Psoas muscle (tissue), 8 donors: ENCODE measurements around the gene NUP210. TPM values are rescaled to one million over a fixed set of nuclear protein-coding genes. Genes with fewer than 3 reads are reported as not detected.
"Not testable (repeated sequence)": the region's sequence is repeated elsewhere in the genome, so short reads cannot be mapped to it uniquely, and the experiment has no call there.

Source experiments
- ATAC-seq, 4 donors: fragments of 200-7000 bp; cut with Tn5 transposase; one replicate each; pipeline ENCODE4 v1.9.1; 2020; ENCODE audit warnings: moderate library complexity in 3 of 4, mild to moderate bottlenecking in 2 of 4
- DNase-seq, 2 donors: peaks; one replicate each; pipeline ENCODE4 v3.0.0-alpha.2; 2020
- H3K27ac ChIP-seq: fragments of 200-600 bp; one replicate; pipeline ENCODE4 v1.8.0; 2022
- H3K27me3 ChIP-seq, 3 donors: fragments of 200-600 bp in 1 of 3; one replicate each; pipeline versions ENCODE4 v1.6.1 to v1.8.0; 2013 to 2022; ENCODE audit warnings: low read length in 2 of 3, mild to moderate bottlenecking in 2 of 3, moderate library complexity in 1 of 3; ENCODE audit not compliant: insufficient read depth in 3 of 3
- H3K36me3 ChIP-seq, 2 donors: fragments of 200-600 bp in 1 of 2; one replicate each; pipeline versions ENCODE4 v1.6.1 to v1.8.0; 2013 to 2022; ENCODE audit warnings: low read depth in 1 of 2, mild to moderate bottlenecking in 1 of 2, moderate library complexity in 1 of 2; ENCODE audit not compliant: insufficient read depth in 1 of 2
- H3K4me1 ChIP-seq: fragments of 200-600 bp; one replicate; pipeline ENCODE4 v1.8.0; 2022
- H3K4me3 ChIP-seq: fragments of 200-600 bp; one replicate; pipeline ENCODE4 v1.8.0; 2022; ENCODE audit warnings: mild to moderate bottlenecking
- H3K9me3 ChIP-seq: fragments of 200-600 bp; one replicate; pipeline ENCODE4 v1.8.0; 2022
- WGBS, 3 donors: extraction: QIAGEN DNeasy Blood & Tissue Kit; methylation state at CpG; one replicate each; pipeline versions ENCODE4 v1.1.6 to v1.1.7; 2013; 5-methylcytosine and 5-hydroxymethylcytosine counted together
- intact Hi-C, 2 donors: fragments of 100-400 bp; cut with DNase I; formaldehyde crosslinking; loops; one replicate each; pipeline versions ENCODE4 v1.11.0 to v1.14.2; 2022
- polyA plus RNA-seq, 3 donors: library from polyadenylated mRNA; stranded (reverse); fragments of 200-250 nt; gene quantifications; one replicate each; pipeline ENCODE4 v1.2.3, GENCODE V29; 2013
- total RNA-seq, 4 donors: library from RNA; stranded (reverse); fragmentation: NEBNext Ultra II Directional in 2 of 4; extraction: Animal tissue kit (Norgen Biotek cat#: 25700) in 2 of 4; gene quantifications; one replicate each; pipeline versions ENCODE4 v1.2.1 to v1.2.4, GENCODE V29; 2021 to 2023
- TF ChIP-seq, protein P1 (sequence below): fragments of 200-600 bp; IDR thresholded peaks from one replicate; pipeline ENCODE4 v1.8.0; 2022; ENCODE audit warnings: antibody characterized with exemption
- donor health status: healthy with polysubstance abuse.
- donor health status: DM: no; HTN: no; CAD: no; lungs with moderate emphysema.
- donor health status: Bipolar disorder and iron deficiency.
- donor health status: healthy.
- donor health status: DM: yes; HTN: yes; CAD: no.
- donor health status: DM: no; HTN: no; CAD: no.
- donor health status: DM: no; HTN: no; CAD: no.
- donor health status: DM: yes; HTN: yes; CAD: no.

NUP210 gene
- total and polyA plus RNA-seq, 7 donors: 0.29 to 8.0 (median 2.1) TPM

DNA sequence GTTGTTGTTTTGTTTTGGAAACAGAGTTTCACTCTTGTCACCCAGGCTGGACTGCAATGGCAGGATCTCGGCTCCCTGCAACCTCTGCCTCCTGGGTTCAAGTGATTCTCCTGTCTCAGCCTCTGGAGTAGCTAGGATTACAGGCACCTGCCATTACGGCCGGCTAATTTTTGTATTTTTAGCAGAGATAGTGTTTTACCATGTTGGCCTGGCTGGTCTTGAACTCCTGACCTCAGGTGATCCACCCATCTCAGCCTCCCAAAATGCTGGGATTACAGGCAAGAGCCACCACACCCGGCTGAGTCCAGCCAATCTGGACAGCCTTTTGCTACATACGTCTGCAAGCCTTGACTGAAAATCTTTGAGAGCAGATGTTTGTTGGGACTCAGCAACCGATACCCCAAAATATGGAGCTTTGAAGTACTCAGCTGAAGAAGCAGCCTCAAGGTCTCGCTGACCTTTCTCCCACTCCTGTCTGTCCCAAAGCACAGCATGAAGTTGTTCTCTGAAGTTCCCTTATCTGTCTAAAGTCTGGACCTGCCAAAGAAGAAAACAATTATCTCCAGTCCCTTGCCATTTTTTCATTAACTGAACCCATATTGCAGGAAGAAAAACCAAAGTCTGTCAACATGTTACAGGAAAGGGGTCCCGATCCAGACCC lies 9.6 kb upstream of the NUP210 start:
- no peak for ATAC-seq
- Histone ChIP-seq H3K4me3 (no peak overlapping the region), H3K9me3 (no peaks in the 10 kb centered on the region), H3K36me3 (no peaks in the 10 kb centered on the region), H3K4me1 (peaks cover 8% of the 10 kb centered on the region), H3K27ac (no peak overlapping the region), H3K27me3 (no peaks in the 10 kb centered on the region)
- intact Hi-C loops: no loop called here
- no peak for DNase-seq
- 66 to 77% (median 66%) methylated on average over 8 of the region's 8 CpGs for WGBS, 3 donors
- TF ChIP-seq, protein P1, sequence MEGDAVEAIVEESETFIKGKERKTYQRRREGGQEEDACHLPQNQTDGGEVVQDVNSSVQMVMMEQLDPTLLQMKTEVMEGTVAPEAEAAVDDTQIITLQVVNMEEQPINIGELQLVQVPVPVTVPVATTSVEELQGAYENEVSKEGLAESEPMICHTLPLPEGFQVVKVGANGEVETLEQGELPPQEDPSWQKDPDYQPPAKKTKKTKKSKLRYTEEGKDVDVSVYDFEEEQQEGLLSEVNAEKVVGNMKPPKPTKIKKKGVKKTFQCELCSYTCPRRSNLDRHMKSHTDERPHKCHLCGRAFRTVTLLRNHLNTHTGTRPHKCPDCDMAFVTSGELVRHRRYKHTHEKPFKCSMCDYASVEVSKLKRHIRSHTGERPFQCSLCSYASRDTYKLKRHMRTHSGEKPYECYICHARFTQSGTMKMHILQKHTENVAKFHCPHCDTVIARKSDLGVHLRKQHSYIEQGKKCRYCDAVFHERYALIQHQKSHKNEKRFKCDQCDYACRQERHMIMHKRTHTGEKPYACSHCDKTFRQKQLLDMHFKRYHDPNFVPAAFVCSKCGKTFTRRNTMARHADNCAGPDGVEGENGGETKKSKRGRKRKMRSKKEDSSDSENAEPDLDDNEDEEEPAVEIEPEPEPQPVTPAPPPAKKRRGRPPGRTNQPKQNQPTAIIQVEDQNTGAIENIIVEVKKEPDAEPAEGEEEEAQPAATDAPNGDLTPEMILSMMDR: no peak

DNA sequence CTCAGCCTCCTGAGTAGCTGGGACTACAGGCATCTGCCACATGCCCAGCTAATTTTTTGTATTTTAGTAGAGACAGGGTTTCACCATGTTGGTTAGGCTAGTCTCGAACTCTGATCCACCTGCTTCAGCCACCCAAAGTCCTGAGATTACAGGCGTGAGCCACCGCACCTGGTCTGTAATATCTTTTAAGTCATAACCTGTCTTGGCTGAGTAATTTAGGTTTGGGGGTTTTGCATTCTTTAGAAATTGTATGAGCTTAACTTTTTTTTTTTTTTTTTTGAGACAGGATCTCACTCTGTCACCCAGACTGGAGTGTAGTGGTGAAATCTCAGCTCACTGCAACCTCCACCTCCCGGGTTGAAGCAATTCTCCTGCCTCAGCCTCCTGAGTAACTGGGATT lies 8.6 kb upstream of the NUP210 start:
- H3K4me1 ChIP-seq, ATAC-seq, H3K27ac ChIP-seq, intact Hi-C loops, H3K36me3 ChIP-seq, H3K9me3 ChIP-seq, H3K27me3 ChIP-seq, H3K4me3 ChIP-seq, DNase-seq: not testable (repeated sequence)
- 67 to 91% (median 78%) methylated on average over 4 of the region's 4 CpGs for WGBS, 3 donors

DNA sequence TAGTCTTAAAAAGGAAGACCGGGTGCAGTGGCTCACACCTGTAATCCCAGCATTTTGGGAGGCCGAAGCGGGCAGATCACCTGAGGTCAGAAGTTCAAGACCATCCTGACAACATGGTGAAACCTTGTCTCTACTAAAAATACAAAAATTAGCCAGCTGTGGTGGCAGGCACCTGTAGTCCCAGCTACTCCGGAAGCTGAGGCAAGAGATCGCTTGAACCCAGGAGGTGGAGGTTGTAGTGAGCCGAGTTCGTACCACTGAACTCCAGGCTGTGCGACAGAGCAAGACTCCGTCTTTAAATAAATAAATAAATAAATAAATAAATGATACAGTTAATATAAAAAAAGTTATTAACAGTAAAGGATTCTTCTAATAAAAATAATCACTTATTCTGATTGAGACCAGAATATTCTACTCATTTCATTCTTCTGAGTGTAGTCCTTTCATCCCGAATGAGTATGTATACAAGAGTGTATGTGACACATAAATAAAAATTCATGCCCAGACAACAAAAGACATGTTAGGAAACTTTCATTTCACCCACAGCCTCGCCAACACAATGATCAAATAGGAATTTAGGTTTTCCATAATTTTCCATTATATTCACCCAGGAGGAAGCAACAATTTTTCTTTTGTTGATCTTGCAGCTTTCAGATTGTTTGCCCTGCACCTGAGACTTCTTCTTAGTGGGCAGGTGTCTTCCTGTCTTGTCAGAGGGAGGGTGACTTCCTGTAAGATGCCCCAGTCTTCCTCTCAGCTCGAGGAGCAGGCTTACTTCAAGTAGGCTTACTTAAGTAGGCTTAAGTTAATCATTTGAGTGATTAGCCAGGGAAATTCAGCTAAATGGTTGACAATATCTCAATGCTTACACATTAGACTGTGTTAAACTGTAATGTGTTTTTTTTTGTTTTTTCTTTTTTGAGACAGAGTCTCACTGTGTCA lies 7.8 kb upstream of the NUP210 start:
- H3K36me3 ChIP-seq: no peaks in the 10 kb centered on the region
- no peaks in the 10 kb centered on the region for H3K9me3 ChIP-seq
- TF ChIP-seq, protein P1: no peak
- H3K4me3 ChIP-seq: no peak overlapping the region
- 90 to 92% (median 91%) methylated on average over 12 of the region's 12 CpGs for WGBS, 3 donors
- H3K4me1 ChIP-seq: peaks cover 8% of the 10 kb centered on the region
- ATAC-seq: no peak
- intact Hi-C loops: no loop called here
- DNase-seq: no peak
- no peak overlapping the region for H3K27ac ChIP-seq
- H3K27me3 ChIP-seq: no peaks in the 10 kb centered on the region

DNA sequence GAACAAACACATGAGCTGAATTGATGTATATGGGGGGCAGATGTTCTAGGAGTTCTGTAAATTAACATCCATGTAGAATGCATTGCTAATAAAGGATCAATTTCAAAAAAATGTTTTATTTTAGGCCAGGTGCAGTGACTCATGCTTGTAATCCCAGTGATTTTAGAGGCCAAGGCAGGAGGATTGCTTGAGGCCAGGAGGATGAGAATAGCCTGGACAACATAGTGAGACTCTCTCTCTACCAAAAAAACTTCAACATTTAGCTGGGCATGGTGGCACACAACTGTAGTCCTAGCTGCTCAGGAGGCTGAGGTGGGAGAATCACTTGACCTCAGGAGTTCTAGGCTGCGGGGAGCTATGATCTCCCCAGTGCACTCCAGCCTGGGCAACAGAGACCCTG lies 6.5 kb upstream of the NUP210 start:
- H3K9me3 ChIP-seq: no peaks in the 10 kb centered on the region
- ATAC-seq: no peak
- WGBS, 3 donors: 94 to 98% (median 95%) methylated on average over 1 of the region's 1 CpG
- no peak overlapping the region for H3K27ac ChIP-seq
- H3K4me3 ChIP-seq: no peak overlapping the region
- no peaks in the 10 kb centered on the region for H3K36me3 ChIP-seq
- H3K27me3 ChIP-seq: no peaks in the 10 kb centered on the region
- intact Hi-C loops: no loop called here
- H3K4me1 ChIP-seq: peaks cover 8% of the 10 kb centered on the region
- TF ChIP-seq, protein P1: no peak
- DNase-seq: no peak

DNA sequence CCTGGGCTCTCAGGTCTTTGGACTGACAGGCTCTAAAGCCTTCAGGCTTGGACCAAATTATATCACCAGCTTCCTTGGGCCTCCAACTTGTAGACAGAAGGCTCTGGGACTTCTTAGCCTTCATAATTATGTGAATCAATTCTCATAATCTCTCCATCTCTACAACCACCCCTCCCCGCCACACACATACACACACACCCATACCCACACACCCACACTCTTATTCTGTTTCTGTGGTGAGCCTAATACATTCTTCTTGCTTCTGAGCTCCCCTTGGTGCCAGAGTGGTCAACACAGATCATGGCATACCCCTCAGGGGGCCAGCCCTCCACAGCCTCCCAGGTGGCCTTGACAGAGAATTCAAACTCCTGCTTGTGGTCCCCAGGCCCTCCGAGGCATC lies 5.6 kb upstream of the NUP210 start:
- no peak overlapping the region for H3K27ac ChIP-seq
- DNase-seq: no peak
- intact Hi-C loops: no loop called here
- no peak for ATAC-seq
- H3K4me1 ChIP-seq: peaks cover 4% of the 10 kb centered on the region
- TF ChIP-seq, protein P1: no peak
- H3K9me3 ChIP-seq: no peaks in the 10 kb centered on the region
- no peaks in the 10 kb centered on the region for H3K36me3 ChIP-seq
- WGBS, 3 donors: 83 to 97% (median 87%) methylated on average over 2 of the region's 2 CpGs
- H3K4me3 ChIP-seq: no peak overlapping the region
- H3K27me3 ChIP-seq: no peaks in the 10 kb centered on the region
